IMR-90 (cell line): ENCODE data around the gene YBX1. TPM values are rescaled to one million over a fixed set of nuclear protein-coding genes. Genes with fewer than 3 reads are reported as not detected.
A peak's percentile ranks its signal among the peaks of the same experiment; 100 is the strongest.

Source experiments
- ATAC-seq: fragments of 200-7000 bp; cut with Tn5 transposase; 2 replicates; pipeline ENCODE4 v1.9.1; 2020; ENCODE audit warnings: low read depth, mild to moderate bottlenecking, moderate library complexity
- BruUV-seq: library from RNA; stranded (reverse); fragments of 400-500 nt; replicated peaks from 2 replicates; lab custom pipeline; 2021; lab: Mats Ljungman, UMichigan
- CTCF ChIA-PET: fragments of 300-600 bp; formaldehyde crosslinking; extraction: SDS; loops from one replicate; lab custom pipeline; 2021; ENCODE audit warnings: antibody characterized with exemption; lab: Yijun Ruan, JAX
- POLR2A ChIA-PET: fragments of 300-600 bp; sonication (Branson Sonifier 250); formaldehyde crosslinking; loops from one replicate; lab custom pipeline; 2022; ENCODE audit warnings: antibody characterized with exemption; ENCODE audit not compliant: unreplicated experiment; lab: Charles Lee
- DNase-seq: peaks from one replicate; pipeline ENCODE4 v3.0.0; 2013
- H2AFZ ChIP-seq: replicated peaks from 2 replicates; pipeline ENCODE3; 2013; ENCODE audit warnings: low read length, mild to moderate bottlenecking; ENCODE audit not compliant: poor library complexity
- H2AK5ac ChIP-seq: 2 replicates; pipeline ENCODE4 v1.6.1; 2013; ENCODE audit warnings: low read depth, low read length, inconsistent platforms
- H2AK9ac ChIP-seq: replicated peaks from 2 replicates; pipeline ENCODE3; 2013; ENCODE audit warnings: mild to moderate bottlenecking, low read depth, low read length, moderate library complexity; ENCODE audit not compliant: poor library complexity
- H2BK120ac ChIP-seq: 2 replicates; pipeline ENCODE4 v1.6.1; 2013; ENCODE audit warnings: low read depth, low read length, inconsistent platforms
- H2BK15ac ChIP-seq: 3 replicates; pipeline ENCODE4 v1.6.1; 2013; ENCODE audit warnings: low read depth, low read length, inconsistent platforms
- H2BK20ac ChIP-seq: 2 replicates; pipeline ENCODE4 v1.6.1; 2013; ENCODE audit warnings: low read depth, mild to moderate bottlenecking, inconsistent platforms, low read length, moderate library complexity
- H2BK5ac ChIP-seq: 2 replicates; pipeline ENCODE4 v1.6.1; 2013; ENCODE audit warnings: mild to moderate bottlenecking, low read depth, low read length, inconsistent platforms; ENCODE audit not compliant: poor library complexity, severe bottlenecking
- H3K14ac ChIP-seq: replicated peaks from 2 replicates; pipeline ENCODE4 v1.6.1; 2013; ENCODE audit warnings: low read depth, low read length, inconsistent platforms
- H3K18ac ChIP-seq: 2 replicates; pipeline ENCODE4 v1.6.1; 2013; ENCODE audit warnings: low read depth, low read length, control low read depth
- H3K23ac ChIP-seq: 2 replicates; pipeline ENCODE4 v1.6.1; 2013; ENCODE audit warnings: low read depth, low read length, inconsistent platforms
- H3K27ac ChIP-seq: 2 replicates; pipeline ENCODE4 v1.5.1; 2013; ENCODE audit warnings: mild to moderate bottlenecking, control low read depth, low read length; ENCODE audit not compliant: insufficient read depth
- H3K27me3 ChIP-seq: 2 replicates; pipeline ENCODE4 v1.6.1; 2013; ENCODE audit warnings: low read length; ENCODE audit not compliant: control insufficient read depth, insufficient read depth
- H3K36me3 ChIP-seq: 2 replicates; pipeline ENCODE4 v1.6.1; 2013; ENCODE audit warnings: low read length, mixed read lengths; ENCODE audit not compliant: control insufficient read depth, insufficient read depth
- H3K4ac ChIP-seq: 2 replicates; pipeline ENCODE4 v1.6.1; 2013; ENCODE audit warnings: low read depth, low read length, inconsistent platforms
- H3K4me1 ChIP-seq: 2 replicates; pipeline ENCODE4 v1.6.1; 2013; ENCODE audit warnings: low read length, mixed read lengths; ENCODE audit not compliant: control insufficient read depth, insufficient read depth
- H3K4me2 ChIP-seq: 2 replicates; pipeline ENCODE4 v1.6.1; 2013; ENCODE audit warnings: low read depth, mild to moderate bottlenecking, control low read depth, low read length, moderate library complexity
- H3K4me3 ChIP-seq: 2 replicates; pipeline ENCODE4 v1.5.1; 2013; ENCODE audit warnings: low read depth, mild to moderate bottlenecking, control low read depth, low read length, moderate library complexity; ENCODE audit not compliant: insufficient read depth
- H3K56ac ChIP-seq: 2 replicates; pipeline ENCODE4 v1.6.1; 2013; ENCODE audit warnings: low read length, inconsistent platforms; ENCODE audit not compliant: insufficient read depth; ENCODE audit errors: extremely low read depth
- H3K79me1 ChIP-seq, 2 experiments: 2 replicates each; pipeline ENCODE4 v1.6.1; 2013; ENCODE audit warnings: low read length in 2 of 2, inconsistent platforms in 1 of 2, low read depth in 1 of 2
- H3K9ac ChIP-seq: 2 replicates; pipeline ENCODE4 v1.6.1; 2013; ENCODE audit warnings: low read depth, low read length, control low read depth
- H3K9me1 ChIP-seq: 2 replicates; pipeline ENCODE4 v1.6.1; 2013; ENCODE audit warnings: low read length, inconsistent platforms; ENCODE audit not compliant: insufficient read depth
- H3K9me3 ChIP-seq: 2 replicates; pipeline ENCODE4 v1.6.1; 2013; ENCODE audit warnings: low read length; ENCODE audit not compliant: control insufficient read depth, insufficient read depth
- H4K20me1 ChIP-seq: 2 replicates; pipeline ENCODE4 v1.6.1; 2013; ENCODE audit warnings: low read length, inconsistent platforms; ENCODE audit not compliant: insufficient read depth
- H4K5ac ChIP-seq: 2 replicates; pipeline ENCODE4 v1.6.1; 2013; ENCODE audit warnings: mild to moderate bottlenecking, low read depth, low read length, control low read depth
- H4K8ac ChIP-seq, 2 experiments: 2 replicates each; pipeline ENCODE4 v1.6.1; 2013; ENCODE audit warnings: low read depth in 2 of 2, low read length in 2 of 2, control low read depth in 1 of 2, inconsistent platforms in 1 of 2
- H4K91ac ChIP-seq: 2 replicates; pipeline ENCODE4 v1.6.1; 2013; ENCODE audit warnings: low read depth, low read length, inconsistent platforms; ENCODE audit not compliant: insufficient read depth
- POLR2A ChIP-seq: IDR thresholded peaks from 2 replicates; pipeline ENCODE4 v1.6.1; 2012; ENCODE audit warnings: mild to moderate bottlenecking, low read depth, low read length
- RAD21 ChIP-seq: IDR thresholded peaks from 2 replicates; pipeline ENCODE4 v1.6.1; 2012; ENCODE audit warnings: low read length, improper control_type of control experiment
- WGBS, 2 experiments: methylation state at CpG; one replicate each; pipeline versions ENCODE4 v1.1.5 to v1.1.7; 2013; ENCODE audit warnings: missing lambda C conversion rate in 2 of 2; ENCODE audit not compliant: insufficient read length in 1 of 2; ENCODE audit errors: extremely low coverage in 2 of 2; 5-methylcytosine and 5-hydroxymethylcytosine counted together
- dilution Hi-C: fragments of 300-500 bp; cut with HindIII; formaldehyde crosslinking; loops from one replicate; pipeline ENCODE4 v1.14.3; 2018; ENCODE audit warnings: low sequenced_read_pairs; ENCODE audit not compliant: unreplicated experiment
- in situ Hi-C: fragments of 300-500 bp; cut with MboI; formaldehyde crosslinking; loops from 3 replicates; pipeline ENCODE4 v1.14.3; 2019; ENCODE audit warnings: low sequenced_read_pairs, inconsistent platforms, mixed read lengths
- intact Hi-C: fragments of 100-400 bp; cut with micrococcal nuclease; formaldehyde crosslinking; loops from 2 replicates; pipeline ENCODE4 v1.10.0; 2022
- polyA plus RNA-seq, 3 experiments: library from polyadenylated mRNA; depleted of rRNA; stranded (reverse); fragments of >200 nt; gene quantifications; 2 replicates each; pipeline ENCODE4 v1.2.3, GENCODE V29; 2012; ENCODE audit warnings: low replicate concordance in 1 of 3
- total RNA-seq: library from RNA; depleted of rRNA; stranded (reverse); fragments of >200 nt; gene quantifications from 2 replicates; pipeline ENCODE4 v1.2.3, GENCODE V29; 2012

YBX1 gene
- total and polyA plus RNA-seq, 2 of the 4 experiments (the other 2 are of a cell fraction): 605 to 843 TPM

DNA sequence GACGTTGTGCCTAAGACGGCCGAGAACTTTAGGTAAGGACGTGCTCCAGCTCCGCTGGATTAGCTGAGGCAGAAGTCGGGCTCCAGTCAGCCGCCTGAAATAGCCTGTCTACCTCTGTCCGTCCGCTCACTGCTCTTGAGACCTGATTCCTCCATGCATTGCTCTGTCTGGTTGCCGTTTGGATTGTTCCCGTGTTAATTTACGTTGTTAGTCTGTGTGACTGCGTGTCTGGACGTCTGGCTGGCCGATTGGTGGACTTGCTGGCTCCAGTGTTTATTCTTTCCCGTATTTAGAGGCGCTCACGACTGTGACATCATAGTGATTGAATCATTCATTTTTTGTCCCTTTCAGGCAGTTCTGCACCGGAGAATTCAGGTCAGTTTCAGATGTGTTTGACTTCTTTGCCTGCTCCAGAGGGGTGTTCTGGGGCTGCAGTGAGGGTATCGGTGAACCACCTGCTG lies 23.3 kb upstream of the YBX1 start:
- Histone ChIP-seq H3K4ac (peak overlapping the region; percentile 54), H3K4me2 (peak overlapping the region; percentile 91), H2BK20ac (no peak overlapping the region), H3K4me3 (peak overlapping the region; percentile 55), H3K27me3 (no peaks in the 10 kb centered on the region), H4K8ac (peak overlapping the region; percentile 75 to 80; a peak in 3 of 4 replicates), H3K9me1 (no peaks in the 10 kb centered on the region; the same call in 1 of the 2 replicates), H3K36me3 (no peaks in the 10 kb centered on the region), H3K9ac (peak overlapping the region; percentile 56), H2AFZ (peak overlapping the region; percentile 98), H2BK120ac (no peak overlapping the region), H3K14ac (no peak overlapping the region; the same call in 1 of the 2 replicates), H2AK5ac (no peak overlapping the region; the same call in 1 of the 2 replicates), H3K79me1 (peaks cover 15 to 16% of the 10 kb centered on the region in 2 experiments), H4K5ac (peak overlapping the region; percentile 26), H2BK5ac (no peak overlapping the region), H3K56ac (no peak overlapping the region), H3K27ac (peak overlapping the region; percentile 33; the same call in 1 of the 2 replicates), H2AK9ac (peak overlapping the region; percentile 74), H3K23ac (peak overlapping the region; percentile 52; the same call in 1 of the 2 replicates), H4K91ac (no peak overlapping the region), H2BK15ac (no peak overlapping the region), H3K18ac (no peak overlapping the region), H4K20me1 (no peaks in the 10 kb centered on the region), H3K9me3 (no peaks in the 10 kb centered on the region), H3K4me1 (no peaks in the 10 kb centered on the region)
- ChIA-PET POLR2A (no interaction called here), CTCF (no interaction called here)
- WGBS, 2 experiments: 7% methylated on average over 14 of the region's 20 CpGs; no CpG with 5 or more reads in 1 of the 2 experiments
- dilution Hi-C loops (no loop called here), intact Hi-C loops (loop anchor here (1.0 to 10.0 kb wide), 5 partner anchors 23 to 514 kb away; partner anchors contain the start of genes CCDC30 and YBX1), in situ Hi-C loops (no loop called here)
- ATAC-seq (no peak; the same call in 1 of the 2 replicates), DNase-seq (peak; percentile 43)
- BruUV-seq: no TSS peak
- TF ChIP-seq POLR2A: peak; percentile 66; the same call in 1 of the 2 replicates
- no peak for TF ChIP-seq RAD21
